HG02852 (cell line): Measurements from ENCODE around the gene ERO1B.

ENCODE experiments used
- ATAC-seq: cut with Tn5 transposase; IDR thresholded peaks from one replicate; pipeline ENCODE4 v1.9.1; 2021; ENCODE audit warnings: mild to moderate bottlenecking, moderate library complexity; ENCODE audit not compliant: unreplicated experiment

Gene ERO1B

GRCh38 chr1:236253918-236254637 is 27.7 kb downstream of the ERO1B start:
- ATAC-seq, result no peak

GRCh38 chr1:236253119-236253518 is 28.6 kb downstream of the ERO1B start:
- ATAC-seq, result no peak

GRCh38 chr1:236251587-236251986 is 30.2 kb downstream of the ERO1B start:
- ATAC-seq, result no peak

GRCh38 chr1:236247286-236247685 is 34.5 kb downstream of the ERO1B start:
- no peak for ATAC-seq

- ATAC-seq, result no peak
These were observed 39.2 kb downstream of the ERO1B start for GRCh38 chr1:236242568-236242967.

GRCh38 chr1:236240675-236241074 is 41.1 kb downstream of the ERO1B start:
- no peak for ATAC-seq

- no peak for ATAC-seq
These were observed 42.6 kb downstream of the ERO1B start for GRCh38 chr1:236239092-236239585.

- no peak for ATAC-seq
These were observed 46.6 kb downstream of the ERO1B start for GRCh38 chr1:236235116-236235515.

GRCh38 chr1:236228411-236228810 is 53.3 kb downstream of the ERO1B start:
- no peak for ATAC-seq

GRCh38 chr1:236222632-236223031 is 59.1 kb downstream of the ERO1B start:
- no peak for ATAC-seq

GRCh38 chr1:236220473-236220872 is 61.3 kb downstream of the ERO1B start:
- no peak for ATAC-seq

GRCh38 chr1:236214761-236215160 is 67.0 kb downstream of the ERO1B start:
- no peak for ATAC-seq

GRCh38 chr1:236213534-236213933 is 68.2 kb downstream of the ERO1B start:
- no peak for ATAC-seq

- ATAC-seq, result no peak
These were observed 69.9 kb downstream of the ERO1B start for GRCh38 chr1:236211815-236212214.

- ATAC-seq, result no peak
These were observed 72.0 kb downstream of the ERO1B start for GRCh38 chr1:236209713-236210112.

- no peak for ATAC-seq
These were observed 72.6 kb downstream of the ERO1B start for GRCh38 chr1:236209185-236209584.

- no peak for ATAC-seq
These were observed 74.2 kb downstream of the ERO1B start for GRCh38 chr1:236207569-236207968.

GRCh38 chr1:236207121-236207520 is 74.6 kb downstream of the ERO1B start:
- no peak for ATAC-seq

GRCh38 chr1:236206548-236206947 is 75.2 kb downstream of the ERO1B start:
- no peak for ATAC-seq

- no peak for ATAC-seq
These were observed 77.1 kb downstream of the ERO1B start for GRCh38 chr1:236204656-236205055.

- ATAC-seq, result no peak
These were observed 77.7 kb downstream of the ERO1B start for GRCh38 chr1:236204039-236204438.

- no peak for ATAC-seq
These were observed 80.0 kb downstream of the ERO1B start for GRCh38 chr1:236201786-236202185.

GRCh38 chr1:236200925-236201324 is 80.8 kb downstream of the ERO1B start:
- ATAC-seq, result no peak
